Measurements from ENCODE around the gene RNU6-9.

Gene RNU6-9

DNA sequence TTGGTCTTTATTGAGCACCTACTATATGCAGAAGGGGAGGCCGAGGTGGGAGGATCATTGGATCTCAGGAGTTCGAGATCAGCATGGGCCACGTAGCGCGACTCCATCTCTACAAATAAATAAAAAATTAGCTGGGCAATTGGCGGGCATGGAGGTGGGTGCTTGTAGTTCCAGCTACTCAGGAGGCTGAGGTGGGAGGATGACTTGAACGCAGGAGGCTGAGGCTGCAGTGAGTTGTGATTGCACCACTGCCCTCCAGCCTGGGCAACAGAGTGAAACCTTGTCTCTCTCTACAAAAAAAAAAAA, 30.0 kb upstream of the RNU6-9 start:
- DNase-seq (ENCODE audit: low read depth): no peak
- TF ChIP-seq, protein P1, sequence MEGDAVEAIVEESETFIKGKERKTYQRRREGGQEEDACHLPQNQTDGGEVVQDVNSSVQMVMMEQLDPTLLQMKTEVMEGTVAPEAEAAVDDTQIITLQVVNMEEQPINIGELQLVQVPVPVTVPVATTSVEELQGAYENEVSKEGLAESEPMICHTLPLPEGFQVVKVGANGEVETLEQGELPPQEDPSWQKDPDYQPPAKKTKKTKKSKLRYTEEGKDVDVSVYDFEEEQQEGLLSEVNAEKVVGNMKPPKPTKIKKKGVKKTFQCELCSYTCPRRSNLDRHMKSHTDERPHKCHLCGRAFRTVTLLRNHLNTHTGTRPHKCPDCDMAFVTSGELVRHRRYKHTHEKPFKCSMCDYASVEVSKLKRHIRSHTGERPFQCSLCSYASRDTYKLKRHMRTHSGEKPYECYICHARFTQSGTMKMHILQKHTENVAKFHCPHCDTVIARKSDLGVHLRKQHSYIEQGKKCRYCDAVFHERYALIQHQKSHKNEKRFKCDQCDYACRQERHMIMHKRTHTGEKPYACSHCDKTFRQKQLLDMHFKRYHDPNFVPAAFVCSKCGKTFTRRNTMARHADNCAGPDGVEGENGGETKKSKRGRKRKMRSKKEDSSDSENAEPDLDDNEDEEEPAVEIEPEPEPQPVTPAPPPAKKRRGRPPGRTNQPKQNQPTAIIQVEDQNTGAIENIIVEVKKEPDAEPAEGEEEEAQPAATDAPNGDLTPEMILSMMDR (IDR thresholded peaks at IDR 0.05; ENCODE audit: low read length, missing control alignments): no peak
- H3K4me3 ChIP-seq (replicated peaks; ENCODE audit: low read depth, low read length): no peak overlapping the region

DNA sequence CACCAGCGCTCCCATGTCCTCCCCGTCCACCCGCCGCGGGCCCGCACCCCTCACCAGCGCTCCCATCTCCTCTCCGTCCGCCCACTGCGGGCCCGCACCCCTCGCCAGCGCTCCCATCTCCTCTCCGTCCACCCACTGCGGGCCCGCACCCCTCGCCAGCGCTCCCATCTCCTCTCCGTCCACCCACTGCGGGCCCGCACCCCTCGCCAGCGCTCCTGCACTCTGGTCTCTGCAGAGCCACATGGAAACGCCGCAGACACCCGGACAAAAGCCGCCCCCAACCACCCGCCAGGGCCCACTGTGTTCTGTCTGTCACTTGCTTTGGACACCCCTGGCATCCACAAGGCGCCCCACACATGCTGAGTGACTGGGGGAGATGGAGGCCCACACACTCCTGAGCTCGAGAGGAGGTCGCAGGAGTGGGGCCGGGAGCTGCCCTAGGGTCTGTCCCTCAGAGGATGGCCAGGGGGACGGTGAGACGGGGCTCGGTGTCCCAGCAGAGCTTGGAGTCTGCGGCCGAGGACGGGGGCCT, 26.4 kb upstream of the RNU6-9 start:
- DNase-seq (ENCODE audit: low read depth): no peak
- TF ChIP-seq, protein P1 (IDR thresholded peaks at IDR 0.05; ENCODE audit: low read length, missing control alignments): no peak
- no peak overlapping the region for H3K4me3 ChIP-seq (replicated peaks; ENCODE audit: low read depth, low read length)

DNA sequence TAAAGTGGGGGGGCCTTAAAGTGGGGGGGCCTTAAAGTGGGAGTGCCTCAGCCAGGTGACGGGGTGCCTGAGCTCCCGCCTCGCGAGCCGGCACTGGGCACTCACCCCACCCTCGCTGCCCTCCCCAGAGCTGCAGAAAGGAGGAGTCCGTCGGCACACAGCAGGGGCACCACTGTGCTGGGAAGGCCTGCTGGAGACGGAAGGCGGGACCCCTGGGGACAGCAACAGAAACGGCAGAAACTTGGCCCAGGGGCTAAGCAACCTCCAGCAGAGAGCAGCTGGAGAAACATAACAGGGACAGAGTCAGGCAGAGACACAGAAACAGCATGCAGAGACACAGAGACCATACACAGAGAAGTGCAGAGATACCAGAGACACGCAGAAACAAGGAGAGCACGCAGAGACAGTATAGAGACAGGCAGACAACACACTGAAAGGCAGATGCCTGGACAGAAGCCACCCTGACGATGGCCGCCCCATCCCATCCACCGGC, 25.9 kb upstream of the RNU6-9 start:
- DNase-seq (ENCODE audit: low read depth): no peak
- H3K4me3 ChIP-seq (replicated peaks; ENCODE audit: low read depth, low read length): no peak overlapping the region
- TF ChIP-seq, protein P1 (IDR thresholded peaks at IDR 0.05; ENCODE audit: low read length, missing control alignments): no peak

DNA sequence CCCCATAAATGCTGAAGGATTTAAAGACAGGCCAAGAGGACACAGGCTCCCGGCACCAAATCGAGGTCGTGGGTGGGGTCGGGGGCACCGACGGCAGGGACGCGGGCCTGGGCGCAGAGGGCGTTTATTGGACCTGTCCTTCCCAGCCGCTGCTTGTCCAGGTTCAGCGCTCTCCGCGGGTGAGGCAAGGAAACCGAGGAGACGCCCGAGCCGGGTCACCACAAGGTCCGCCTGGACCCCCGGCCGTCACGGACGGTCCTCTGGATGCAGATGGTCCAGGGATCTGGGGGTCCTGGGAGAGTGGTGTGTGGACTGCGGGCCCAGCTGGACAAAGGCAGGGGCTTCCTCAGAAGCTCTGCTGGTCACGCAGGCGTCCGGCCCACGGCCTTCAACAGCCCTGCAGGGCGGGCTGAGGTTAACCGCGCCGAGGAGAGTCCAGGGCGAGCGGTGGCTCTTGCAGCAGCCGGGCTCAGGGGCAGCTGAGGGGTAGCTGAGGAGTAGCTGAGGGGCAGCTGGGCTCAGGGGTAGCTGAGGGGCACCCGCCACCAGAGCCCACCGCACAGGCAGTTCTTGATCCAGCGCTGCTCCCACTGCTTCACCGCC, 25.3 kb upstream of the RNU6-9 start:
- TF ChIP-seq, protein P1 (IDR thresholded peaks at IDR 0.05; ENCODE audit: low read length, missing control alignments): no peak
- DNase-seq (ENCODE audit: low read depth): no peak

DNA sequence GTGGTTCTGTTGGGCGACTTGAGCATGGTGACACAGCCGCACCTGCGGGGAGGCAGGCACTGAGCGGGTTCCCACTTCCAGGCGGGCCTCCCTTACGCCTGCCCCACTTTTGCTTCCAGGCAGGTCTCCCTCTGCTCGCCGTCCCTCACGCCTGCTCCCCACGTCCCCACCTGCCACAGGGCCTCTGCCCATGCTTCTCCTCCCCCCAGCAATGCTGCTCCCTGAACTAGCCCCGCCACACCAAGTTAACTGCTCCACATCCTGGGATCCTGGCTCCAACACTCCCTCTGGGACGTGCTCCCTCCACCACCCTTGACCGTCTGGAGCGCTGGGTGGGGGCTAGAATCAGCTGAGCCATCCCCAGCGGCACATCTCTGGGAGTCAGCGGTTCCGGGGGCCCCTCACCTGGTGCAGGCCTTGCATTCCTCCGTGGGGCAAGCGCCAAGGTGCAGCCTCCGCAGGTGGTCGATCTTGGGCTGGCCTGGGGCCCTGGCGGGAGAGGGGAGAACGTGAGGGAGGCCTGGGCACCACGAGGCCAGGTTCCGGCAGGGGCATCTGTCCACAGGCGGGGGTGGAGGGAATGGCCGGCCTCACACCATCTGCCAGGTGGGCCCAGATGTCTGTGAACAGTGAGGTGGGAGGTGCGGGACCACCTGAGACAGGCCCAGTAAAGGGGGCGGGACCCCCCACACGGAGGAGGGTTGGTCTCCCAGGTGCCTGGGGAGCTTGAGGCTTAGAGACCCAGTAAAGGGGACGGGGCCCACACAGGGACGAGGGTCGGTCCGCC, 24.6 kb upstream of the RNU6-9 start:
- DNase-seq (ENCODE audit: low read depth): no peak
- no peak overlapping the region for H3K4me3 ChIP-seq (replicated peaks; ENCODE audit: low read depth, low read length)
- TF ChIP-seq, protein P1 (IDR thresholded peaks at IDR 0.05; ENCODE audit: low read length, missing control alignments): no peak

More for the DNA sequence above, 25.3 kb upstream of the RNU6-9 start:
- H3K4me3 ChIP-seq (replicated peaks; ENCODE audit: low read depth, low read length): no peak overlapping the region

DNA sequence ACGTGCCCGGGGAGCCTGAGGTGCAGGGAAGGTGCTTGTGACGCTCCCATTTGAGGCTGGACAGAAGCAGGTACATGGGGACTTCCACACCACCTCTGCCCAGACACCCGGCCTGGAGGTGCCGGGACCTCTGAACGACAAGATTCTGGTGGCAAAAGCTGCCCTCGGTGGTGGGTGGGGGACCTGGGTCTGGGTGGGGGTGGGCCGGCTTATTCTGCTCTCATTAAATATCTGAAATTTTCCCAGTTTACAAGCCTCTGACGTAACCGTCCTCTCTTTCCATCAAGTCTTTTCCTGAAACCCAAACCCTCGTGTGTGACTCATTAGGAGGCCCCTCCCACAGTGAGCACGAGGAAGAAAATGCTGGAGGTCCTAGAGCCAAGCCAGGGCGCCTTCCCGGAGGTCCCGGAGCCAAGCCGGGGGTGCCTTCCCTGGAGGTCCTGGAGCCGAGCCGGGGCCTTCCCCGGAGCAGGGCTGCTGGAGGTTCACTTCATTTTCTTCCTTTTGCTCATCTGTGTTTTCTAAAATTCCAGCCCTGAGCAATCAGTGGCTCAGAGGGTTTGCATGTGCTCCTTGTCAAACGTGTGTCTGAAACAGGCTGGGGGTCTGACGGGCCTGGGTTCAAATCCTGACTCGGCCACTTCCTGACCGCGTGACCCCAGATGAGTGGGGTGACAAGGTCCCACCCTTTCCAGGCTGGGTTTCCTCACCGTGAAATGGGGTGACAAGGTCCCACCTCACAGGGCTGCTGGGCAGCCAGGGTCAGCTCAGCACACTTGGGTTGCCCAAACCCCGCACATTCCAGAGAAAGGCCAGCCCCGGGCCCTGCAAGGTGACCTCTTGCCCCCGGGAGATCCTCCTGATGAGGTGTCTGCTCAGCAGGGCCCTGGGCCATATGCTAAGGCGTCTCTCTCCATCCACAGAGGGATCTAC, 23.8 kb upstream of the RNU6-9 start:
- no peak overlapping the region for H3K4me3 ChIP-seq (replicated peaks; ENCODE audit: low read depth, low read length)
- TF ChIP-seq, protein P1 (IDR thresholded peaks at IDR 0.05; ENCODE audit: low read length, missing control alignments): no peak
- peak; percentile 89 for DNase-seq (ENCODE audit: low read depth)

Measured in fibroblast of pulmonary artery (primary cell).